H9 (cell line): ENCODE data around the gene MEGF10. TPM values are rescaled to one million over a fixed set of nuclear protein-coding genes. Genes with fewer than 3 reads are reported as not detected.

Experiments
- DNase-seq: peaks from one replicate; pipeline ENCODE4 v3.0.0-alpha.2; 2017
- H2AFZ ChIP-seq: one replicate; pipeline ENCODE4 v1.6.1; 2013; ENCODE audit warnings: mild to moderate bottlenecking, low read length, control low read depth, moderate library complexity
- H2AK5ac ChIP-seq: 2 replicates; pipeline ENCODE4 v1.6.1; 2013; ENCODE audit warnings: low read length, control low read depth, mixed read lengths; ENCODE audit not compliant: insufficient read length
- H2BK120ac ChIP-seq: one replicate; pipeline ENCODE4 v1.6.1; 2013; ENCODE audit warnings: low read depth, mild to moderate bottlenecking, low read length, control low read depth, inconsistent platforms; ENCODE audit not compliant: poor library complexity, severe bottlenecking
- H2BK12ac ChIP-seq: 2 replicates; pipeline ENCODE4 v1.6.1; 2013; ENCODE audit warnings: low read length, control low read depth, mixed read lengths, low read depth; ENCODE audit not compliant: insufficient read length
- H2BK15ac ChIP-seq: 2 replicates; pipeline ENCODE4 v1.6.1; 2013; ENCODE audit warnings: low read depth, low read length, control low read depth
- H2BK20ac ChIP-seq: one replicate; pipeline ENCODE4 v1.6.1; 2013; ENCODE audit warnings: low read depth, mild to moderate bottlenecking, low read length, control low read depth, inconsistent platforms; ENCODE audit not compliant: poor library complexity, severe bottlenecking
- H2BK5ac ChIP-seq: 2 replicates; pipeline ENCODE4 v1.6.1; 2013; ENCODE audit warnings: low read length, control low read depth, mixed read lengths; ENCODE audit not compliant: insufficient read length
- H3K14ac ChIP-seq: 2 replicates; pipeline ENCODE4 v1.6.1; 2013; ENCODE audit warnings: low read length, control low read depth; ENCODE audit not compliant: insufficient read depth
- H3K18ac ChIP-seq: 2 replicates; pipeline ENCODE4 v1.6.1; 2013; ENCODE audit warnings: low read depth, mild to moderate bottlenecking, mixed read lengths, low read length, control low read depth; ENCODE audit not compliant: insufficient read length
- H3K23ac ChIP-seq: 2 replicates; pipeline ENCODE4 v1.6.1; 2013; ENCODE audit warnings: low read length, control low read depth, mixed read lengths, low read depth; ENCODE audit not compliant: insufficient read length
- H3K23me2 ChIP-seq: 2 replicates; pipeline ENCODE4 v1.6.1; 2013; ENCODE audit warnings: low read depth, mild to moderate bottlenecking, mixed read lengths, low read length, control low read depth; ENCODE audit not compliant: insufficient read length, poor library complexity, severe bottlenecking
- H3K27ac ChIP-seq: 2 replicates; pipeline ENCODE4 v1.5.1; 2013; ENCODE audit warnings: low read length, control low read depth, mixed read lengths, low read depth; ENCODE audit not compliant: insufficient read length
- H3K27me3 ChIP-seq: 2 replicates; pipeline ENCODE4 v1.6.1; 2013; ENCODE audit warnings: low read length, control low read depth, inconsistent platforms; ENCODE audit not compliant: insufficient read depth
- H3K4ac ChIP-seq: 2 replicates; pipeline ENCODE4 v1.6.1; 2013; ENCODE audit warnings: low read depth, mild to moderate bottlenecking, control low read depth, inconsistent platforms, low read length, moderate library complexity
- H3K4me1 ChIP-seq: 2 replicates; pipeline ENCODE4 v1.6.1; 2013; ENCODE audit warnings: low read length, control low read depth, inconsistent platforms; ENCODE audit not compliant: insufficient read depth
- H3K4me2 ChIP-seq: 2 replicates; pipeline ENCODE4 v1.6.1; 2013; ENCODE audit warnings: low read length, control low read depth, mixed read lengths; ENCODE audit not compliant: insufficient read length, insufficient read depth
- H3K56ac ChIP-seq: 2 replicates; pipeline ENCODE4 v1.6.1; 2013; ENCODE audit warnings: low read depth, mild to moderate bottlenecking, mixed read lengths, low read length, control low read depth; ENCODE audit not compliant: insufficient read length
- H3K79me1 ChIP-seq: 2 replicates; pipeline ENCODE4 v1.6.1; 2013; ENCODE audit warnings: low read depth, mild to moderate bottlenecking, moderate library complexity, low read length, control low read depth, inconsistent platforms; ENCODE audit not compliant: insufficient read depth, poor library complexity, severe bottlenecking
- H3K79me2 ChIP-seq: 2 replicates; pipeline ENCODE4 v1.6.1; 2013; ENCODE audit warnings: low read length, control low read depth, inconsistent platforms; ENCODE audit not compliant: insufficient read depth
- H3K9ac ChIP-seq: 2 replicates; pipeline ENCODE4 v1.6.1; 2013; ENCODE audit warnings: low read length, control low read depth, mixed read lengths; ENCODE audit not compliant: insufficient read length; ENCODE audit errors: extremely low read depth
- H3K9me3 ChIP-seq: one replicate; pipeline ENCODE4 v1.6.1; 2013; ENCODE audit warnings: low read depth, low read length, inconsistent platforms; ENCODE audit not compliant: control insufficient read depth
- H3T11ph ChIP-seq: one replicate; pipeline ENCODE4 v1.6.1; 2013; ENCODE audit warnings: mild to moderate bottlenecking, low read length, control low read depth, inconsistent platforms
- H4K20me1 ChIP-seq: one replicate; pipeline ENCODE4 v1.6.1; 2013; ENCODE audit not compliant: control insufficient read depth, insufficient read length, insufficient read depth
- H4K5ac ChIP-seq: 2 replicates; pipeline ENCODE4 v1.6.1; 2013; ENCODE audit warnings: low read depth, mild to moderate bottlenecking, mixed read lengths, low read length, control low read depth; ENCODE audit not compliant: insufficient read length
- H4K8ac ChIP-seq: replicated peaks from 2 replicates; pipeline ENCODE4 v1.6.1; 2013; ENCODE audit warnings: low read length, control low read depth, mixed read lengths, low read depth; ENCODE audit not compliant: insufficient read length
- H4K91ac ChIP-seq: 2 replicates; pipeline ENCODE4 v1.6.1; 2013; ENCODE audit warnings: low read depth, mild to moderate bottlenecking, moderate library complexity, mixed read lengths, low read length, control low read depth; ENCODE audit not compliant: insufficient read length
- H3K27ac Mint-ChIP-seq, 3 experiments: 2 replicates in 2 of 3; 3 replicates in 1 of 3; pipeline ENCODE4 v1.8.0; 2020 to 2021; ENCODE audit warnings: mixed read lengths in 3 of 3, mild to moderate bottlenecking in 1 of 3, moderate library complexity in 1 of 3
- H3K27me3 Mint-ChIP-seq: 2 replicates; pipeline ENCODE4 v1.8.0; 2021; ENCODE audit warnings: low read depth, mild to moderate bottlenecking, moderate library complexity, mixed read lengths
- H3K36me3 Mint-ChIP-seq, 3 experiments: 2 replicates in 2 of 3; 3 replicates in 1 of 3; pipeline ENCODE4 v1.8.0; 2020 to 2021; ENCODE audit warnings: low read depth in 3 of 3, mixed read lengths in 3 of 3; ENCODE audit not compliant: insufficient read depth in 1 of 3
- H3K4me1 Mint-ChIP-seq, 2 experiments: 2 replicates each; pipeline ENCODE4 v1.8.0; 2020; ENCODE audit warnings: mixed read lengths in 2 of 2
- H3K4me3 Mint-ChIP-seq, 2 experiments: 2 replicates in 1 of 2; 3 replicates in 1 of 2; pipeline ENCODE4 v1.8.0; 2020 to 2021; ENCODE audit warnings: mild to moderate bottlenecking in 2 of 2, mixed read lengths in 2 of 2, moderate library complexity in 1 of 2
- H3K9me3 Mint-ChIP-seq, 2 experiments: 2 replicates in 1 of 2; 3 replicates in 1 of 2; pipeline ENCODE4 v1.8.0; 2020; ENCODE audit warnings: mild to moderate bottlenecking in 2 of 2, mixed read lengths in 2 of 2, moderate library complexity in 1 of 2
- WGBS: extraction: QIAGEN DNeasy Blood & Tissue Kit; methylation state at CpG from one replicate; pipeline ENCODE4 v1.1.7; 2013; ENCODE audit warnings: missing lambda C conversion rate, low lambda C conversion rate, mixed read lengths; ENCODE audit not compliant: insufficient read length; ENCODE audit errors: extremely low coverage; 5-methylcytosine and 5-hydroxymethylcytosine counted together
- total RNA-seq: library from RNA; stranded (reverse); gene quantifications from 2 replicates; pipeline ENCODE4 v1.2.1, GENCODE V29; 2021
- TF ChIP-seq, protein P1 (sequence below): fragments of 200-600 bp; sonication (generic); conservative IDR thresholded peaks from 3 replicates; pipeline ENCODE4 v1.8.0; 2021; ENCODE audit warnings: antibody characterized with exemption, mild to moderate bottlenecking

The MEGF10 gene
- total RNA-seq, 1 experiment from 2014 or later, result 36.5 TPM

DNA sequence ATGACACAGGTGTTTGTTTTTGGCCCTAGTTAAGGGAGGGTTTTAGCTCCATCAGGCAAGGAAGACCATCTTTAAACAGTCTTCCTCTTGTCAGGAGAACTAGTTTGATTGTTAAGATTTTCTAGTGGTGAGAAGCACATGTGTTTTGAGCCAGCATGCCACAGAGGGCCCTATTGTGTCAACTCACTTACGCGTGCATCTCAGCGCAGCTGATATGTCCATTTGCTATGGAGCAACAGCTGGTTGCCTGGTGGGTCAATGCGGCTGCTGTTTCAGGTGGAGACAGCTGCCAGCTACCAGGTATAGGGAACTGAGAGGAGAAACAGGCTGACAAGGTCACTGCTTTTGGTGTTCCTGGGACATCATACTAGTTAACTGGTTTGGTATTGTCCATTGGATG lies 126.3 kb downstream of the MEGF10 start:
- WGBS, result no CpG with 5 or more reads among the region's 4 CpGs
- H2AFZ ChIP-seq, result no peak overlapping the region
- no peaks in the 10 kb centered on the region for H3K9me3 ChIP-seq
- H2BK15ac ChIP-seq, result no peak overlapping the region
- H2BK12ac ChIP-seq, result no peak overlapping the region
- no peak overlapping the region for H3K4ac ChIP-seq
- Mint-ChIP-seq H3K27me3 (no peaks in the 10 kb centered on the region), H3K9me3 (no peaks in the 10 kb centered on the region), H3K4me3 (no peak overlapping the region), H3K27ac (no peak overlapping the region), H3K4me1 (no peaks in the 10 kb centered on the region), H3K36me3 (peaks cover 0 to 4% (median 0%) of the 10 kb centered on the region in 3 experiments; a peak in 3 of 7 replicates)
- no peaks in the 10 kb centered on the region for H3K79me1 ChIP-seq
- H3K27me3 ChIP-seq, result no peaks in the 10 kb centered on the region
- TF ChIP-seq, protein P1, sequence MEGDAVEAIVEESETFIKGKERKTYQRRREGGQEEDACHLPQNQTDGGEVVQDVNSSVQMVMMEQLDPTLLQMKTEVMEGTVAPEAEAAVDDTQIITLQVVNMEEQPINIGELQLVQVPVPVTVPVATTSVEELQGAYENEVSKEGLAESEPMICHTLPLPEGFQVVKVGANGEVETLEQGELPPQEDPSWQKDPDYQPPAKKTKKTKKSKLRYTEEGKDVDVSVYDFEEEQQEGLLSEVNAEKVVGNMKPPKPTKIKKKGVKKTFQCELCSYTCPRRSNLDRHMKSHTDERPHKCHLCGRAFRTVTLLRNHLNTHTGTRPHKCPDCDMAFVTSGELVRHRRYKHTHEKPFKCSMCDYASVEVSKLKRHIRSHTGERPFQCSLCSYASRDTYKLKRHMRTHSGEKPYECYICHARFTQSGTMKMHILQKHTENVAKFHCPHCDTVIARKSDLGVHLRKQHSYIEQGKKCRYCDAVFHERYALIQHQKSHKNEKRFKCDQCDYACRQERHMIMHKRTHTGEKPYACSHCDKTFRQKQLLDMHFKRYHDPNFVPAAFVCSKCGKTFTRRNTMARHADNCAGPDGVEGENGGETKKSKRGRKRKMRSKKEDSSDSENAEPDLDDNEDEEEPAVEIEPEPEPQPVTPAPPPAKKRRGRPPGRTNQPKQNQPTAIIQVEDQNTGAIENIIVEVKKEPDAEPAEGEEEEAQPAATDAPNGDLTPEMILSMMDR, result no peak
- H4K5ac ChIP-seq, result no peak overlapping the region
- H3K56ac ChIP-seq, result no peak overlapping the region
- no peak overlapping the region for H3K14ac ChIP-seq
- no peaks in the 10 kb centered on the region for H3K79me2 ChIP-seq
- H2BK120ac ChIP-seq, result no peak overlapping the region
- no peaks in the 10 kb centered on the region for H3K4me1 ChIP-seq
- H3T11ph ChIP-seq, result no peak overlapping the region
- H3K23ac ChIP-seq, result no peak overlapping the region
- H2BK5ac ChIP-seq, result no peak overlapping the region
- no peak overlapping the region for H2BK20ac ChIP-seq
- no peak overlapping the region for H2AK5ac ChIP-seq
- H4K91ac ChIP-seq, result no peak overlapping the region
- H4K20me1 ChIP-seq, result no peaks in the 10 kb centered on the region
- H3K27ac ChIP-seq, result no peak overlapping the region
- H3K4me2 ChIP-seq, result no peak overlapping the region
- H3K18ac ChIP-seq, result no peak overlapping the region
- H4K8ac ChIP-seq, result no peak overlapping the region
- no peaks in the 10 kb centered on the region for H3K23me2 ChIP-seq
- H3K9ac ChIP-seq, result no peak overlapping the region
- no peak for DNase-seq
